Activated CD4-positive, CD25-positive, alpha-beta regulatory T cell (primary cell): Measurements from ENCODE around the gene KIF7.
"Not testable (repeated sequence)": the region's sequence is repeated elsewhere in the genome, so short reads cannot be mapped to it uniquely, and the experiment has no call there.

Source experiments
- DNase-seq, 4 experiments: peaks; one replicate each; lab custom pipeline; 2025; lab: John Stamatoyannopoulos, UW

Gene KIF7

GRCh38 chr15:89623165-89623564, 32.1 kb downstream of the KIF7 start:
- DNase-seq = no peak

- DNase-seq = no peak
Observed at GRCh38 chr15:89621547-89621946, 33.7 kb downstream of the KIF7 start.

GRCh38 chr15:89616228-89616627, 39.0 kb downstream of the KIF7 start:
- DNase-seq = no peak

- DNase-seq = no peak
Observed at GRCh38 chr15:89615135-89615534, 40.1 kb downstream of the KIF7 start.

- no peak for DNase-seq
Observed at GRCh38 chr15:89614164-89614563, 41.1 kb downstream of the KIF7 start.

- DNase-seq = no peak
Observed at GRCh38 chr15:89613031-89613430, 42.2 kb downstream of the KIF7 start.

GRCh38 chr15:89611317-89611716, 44.0 kb downstream of the KIF7 start:
- no peak for DNase-seq

GRCh38 chr15:89599021-89599420, 56.2 kb downstream of the KIF7 start:
- no peak for DNase-seq

GRCh38 chr15:89593018-89593417, 62.2 kb downstream of the KIF7 start:
- no peak for DNase-seq

- no peak for DNase-seq
Observed at GRCh38 chr15:89591834-89592233, 63.4 kb downstream of the KIF7 start.

GRCh38 chr15:89587955-89588354, 67.3 kb downstream of the KIF7 start:
- no peak for DNase-seq

- no peak for DNase-seq
Observed at GRCh38 chr15:89586651-89587050, 68.6 kb downstream of the KIF7 start.

- not testable (repeated sequence) for DNase-seq
Observed at GRCh38 chr15:89580747-89581146, 74.5 kb downstream of the KIF7 start.

- DNase-seq = no peak
Observed at GRCh38 chr15:89578146-89578545, 77.1 kb downstream of the KIF7 start.
